ENCODE results near the gene VLDLR.

- TF ChIP-seq POLR2A (IDR thresholded peaks at IDR 0.05) (no peak), CTCF (IDR thresholded peaks at IDR 0.05) (no peak)
These were observed 21.3 kb upstream of the VLDLR start for GRCh38 chr9:2600307-2600706.
